Panc1 (cell line): ENCODE data around the gene LRRC43. TPM values are rescaled to one million over a fixed set of nuclear protein-coding genes. Genes with fewer than 3 reads are reported as not detected.

ENCODE experiments used
- ATAC-seq: fragments of 200-7000 bp; cut with Tn5 transposase; 2 replicates; pipeline ENCODE4 v1.9.1; 2020; ENCODE audit warnings: mild to moderate bottlenecking, moderate library complexity
- BruUV-seq: library from RNA; stranded (reverse); fragments of 400-500 nt; replicated peaks from 2 replicates; lab custom pipeline; 2021; lab: Mats Ljungman, UMichigan
- CTCF ChIA-PET: fragments of 300-600 bp; sonication (Branson Sonifier 250); formaldehyde crosslinking; loops from one replicate; lab custom pipeline; 2022; ENCODE audit warnings: antibody characterized with exemption; lab: Charles Lee
- POLR2A ChIA-PET: fragments of 300-600 bp; sonication (Branson Sonifier 250); formaldehyde crosslinking; loops from one replicate; lab custom pipeline; 2022; ENCODE audit warnings: antibody characterized with exemption; lab: Charles Lee
- DNase-seq: peaks from one replicate; pipeline ENCODE4 v3.0.0-alpha.2; 2010; ENCODE audit warnings: low read depth, low spot score
- H3K27ac ChIP-seq: 2 replicates; pipeline ENCODE4 v1.5.1; 2011; ENCODE audit warnings: mild to moderate bottlenecking, low read length, inconsistent platforms
- H3K27me3 ChIP-seq: fragments of 200-500 bp; sonication (Bioruptor generic); 2 replicates; pipeline ENCODE4 v1.6.0; 2014; ENCODE audit warnings: low read length, inconsistent platforms; ENCODE audit not compliant: control insufficient read depth, insufficient read depth
- H3K36me3 ChIP-seq: fragments of 200-500 bp; sonication (Bioruptor generic); 2 replicates; pipeline ENCODE4 v1.5.1; 2014; ENCODE audit warnings: inconsistent platforms, mild to moderate bottlenecking, low read length, moderate library complexity; ENCODE audit not compliant: control insufficient read depth, insufficient read depth
- H3K4me1 ChIP-seq: 2 replicates; pipeline ENCODE4 v1.5.1; 2011; ENCODE audit warnings: inconsistent platforms, mild to moderate bottlenecking, low read length, moderate library complexity; ENCODE audit not compliant: control insufficient read depth, insufficient read depth
- H3K4me3 ChIP-seq, 2 experiments: 2 replicates each; pipeline ENCODE4 v1.5.1; 2011 to 2012; ENCODE audit warnings: low read depth in 2 of 2, low read length in 2 of 2, mild to moderate bottlenecking in 2 of 2, inconsistent platforms in 1 of 2, moderate library complexity in 1 of 2
- H3K9me3 ChIP-seq: fragments of 200-500 bp; sonication (Bioruptor generic); 2 replicates; pipeline ENCODE4 v1.5.1; 2014; ENCODE audit warnings: low read depth, mild to moderate bottlenecking, inconsistent platforms, low read length, moderate library complexity; ENCODE audit not compliant: control insufficient read depth, insufficient read depth
- CTCF ChIP-seq: fragments of 450-650 bp; IDR thresholded peaks from 2 replicates; pipeline ENCODE4 v1.5.1; 2017; ENCODE audit warnings: mild to moderate bottlenecking
- POLR2AphosphoS5 ChIP-seq: IDR thresholded peaks from 2 replicates; pipeline ENCODE4 v1.6.1; 2012; ENCODE audit warnings: mild to moderate bottlenecking, low read depth, low read length, moderate library complexity
- REST ChIP-seq, 2 experiments: IDR thresholded peaks; 2 replicates each; pipeline ENCODE4 v1.6.1; 2011 to 2012; ENCODE audit warnings: low read depth in 2 of 2, control low read depth in 1 of 2, low read length in 1 of 2, mild to moderate bottlenecking in 1 of 2, moderate library complexity in 1 of 2; ENCODE audit not compliant: insufficient read depth in 1 of 2
- SIN3A ChIP-seq: IDR thresholded peaks from 2 replicates; pipeline ENCODE4 v1.6.1; 2012; ENCODE audit warnings: low read depth, mild to moderate bottlenecking, low read length, moderate library complexity, borderline replicate concordance; ENCODE audit not compliant: insufficient read depth
- TCF7L2 ChIP-seq: IDR thresholded peaks from 2 replicates; pipeline ENCODE4 v1.6.1; 2011; ENCODE audit warnings: mild to moderate bottlenecking, low read depth, low read length, inconsistent platforms
- in situ Hi-C: cut with HindIII; loops from 2 replicates; pipeline ENCODE4 v1.10.0; 2016; ENCODE audit warnings: low sequenced_read_pairs, low pct_unique_long_range_greater_than_20kb
- intact Hi-C: fragments of 100-400 bp; cut with micrococcal nuclease; formaldehyde crosslinking; loops from one replicate; pipeline ENCODE4 v1.10.0; 2022; ENCODE audit not compliant: unreplicated experiment
- total RNA-seq: library from RNA; stranded (reverse); gene quantifications from one replicate; pipeline ENCODE4 v1.2.1, GENCODE V29; 2021; ENCODE audit not compliant: unreplicated experiment

Gene LRRC43
- total RNA-seq, 1 experiment from 2014 or later: 1.5 TPM

- POLR2A ChIA-PET: interaction anchor here (0.7 kb wide), 1 partner anchor 18 kb away, joined by 7 read pairs; no protein-coding TSS in a partner anchor
- TF ChIP-seq TCF7L2: no peak
- no peak for TF ChIP-seq REST (IDR thresholded peaks at IDR 0.05; ENCODE audit: insufficient read depth in 1 of 2, low read depth in 2 of 2, low read length in 1 of 2)
- no peak for TF ChIP-seq POLR2AphosphoS5
- TF ChIP-seq SIN3A: no peak
- TF ChIP-seq CTCF: no peak
- H3K4me1 ChIP-seq: no peaks in the 10 kb centered on the region
- no peaks in the 10 kb centered on the region for H3K9me3 ChIP-seq
- no TSS peak for BruUV-seq
- no peaks in the 10 kb centered on the region for H3K27me3 ChIP-seq
- CTCF ChIA-PET: no interaction called here
- ATAC-seq: no peak
- H3K27ac ChIP-seq: no peak overlapping the region
- intact Hi-C loops: no loop called here
- peaks cover 2% of the 10 kb centered on the region; the same call in 1 of the 2 replicates for H3K36me3 ChIP-seq
- in situ Hi-C loops: no loop called here
- DNase-seq: no peak
- no peak overlapping the region for H3K4me3 ChIP-seq
Measured at GRCh38 chr12:122245553-122245952, 62.6 kb downstream of the LRRC43 start.

GRCh38 chr12:122250047-122250446 is 67.1 kb downstream of the LRRC43 start:
- DNase-seq (no peak), ATAC-seq (no peak)
- Histone ChIP-seq H3K27ac (no peak overlapping the region), H3K4me3 (no peak overlapping the region), H3K9me3 (no peaks in the 10 kb centered on the region), H3K4me1 (no peaks in the 10 kb centered on the region), H3K36me3 (peaks cover 2% of the 10 kb centered on the region; the same call in 1 of the 2 replicates), H3K27me3 (no peaks in the 10 kb centered on the region)
- TF ChIP-seq CTCF (no peak), REST (IDR thresholded peaks at IDR 0.05; ENCODE audit: insufficient read depth in 1 of 2, low read depth in 2 of 2, low read length in 1 of 2) (no peak)
- intact Hi-C loops (no loop called here), in situ Hi-C loops (no loop called here)
- ChIA-PET CTCF (no interaction called here), POLR2A (no interaction called here)
- no TSS peak for BruUV-seq
